ENCODE data around the gene C6orf132.
"Not testable (repeated sequence)": the region's sequence is repeated elsewhere in the genome, so short reads cannot be mapped to it uniquely, and the experiment has no call there.

The C6orf132 gene

GRCh38 chr6:42142118-42142835 lies at the start of gene C6orf132:
Gene C6orf132 (minus strand): TSS chr6:42142620. CDS start chr6:42142444, 176 bp downstream.
- DNase-seq = no peak

- DNase-seq = no peak
Measured at GRCh38 chr6:42190554-42191183, 48.2 kb upstream of the C6orf132 start.

GRCh38 chr6:42188406-42188805 lies 46.0 kb upstream of the C6orf132 start:
- no peak for DNase-seq

GRCh38 chr6:42185597-42185996 lies 43.2 kb upstream of the C6orf132 start:
- DNase-seq = no peak

- no peak for DNase-seq
Measured at GRCh38 chr6:42184475-42184874, 42.1 kb upstream of the C6orf132 start.

GRCh38 chr6:42182101-42182500 lies 39.7 kb upstream of the C6orf132 start:
- DNase-seq = no peak

- DNase-seq = no peak
Measured at GRCh38 chr6:42179945-42180313, 37.5 kb upstream of the C6orf132 start.

- DNase-seq = no peak
Measured at GRCh38 chr6:42179261-42179944, 37.0 kb upstream of the C6orf132 start.

- DNase-seq = no peak
Measured at GRCh38 chr6:42177514-42178364, 35.3 kb upstream of the C6orf132 start.

- no peak for DNase-seq
Measured at GRCh38 chr6:42176981-42177380, 34.6 kb upstream of the C6orf132 start.

GRCh38 chr6:42175860-42176259 lies 33.4 kb upstream of the C6orf132 start:
- DNase-seq = peak; percentile 7

- DNase-seq = no peak
Measured at GRCh38 chr6:42173101-42173500, 30.7 kb upstream of the C6orf132 start, which contains the start of gene GUCA1A. Gene GUCA1A (plus strand): TSS chr6:42173364. CDS start chr6:42173614, 250 bp downstream.

- DNase-seq = no peak
Measured at GRCh38 chr6:42171813-42172581, 29.6 kb upstream of the C6orf132 start.

GRCh38 chr6:42169780-42170179 lies 27.4 kb upstream of the C6orf132 start:
- DNase-seq = not testable (repeated sequence)

GRCh38 chr6:42168650-42169049 lies 26.2 kb upstream of the C6orf132 start:
- DNase-seq = no peak

- DNase-seq = peak; percentile 79
Measured at GRCh38 chr6:42166444-42167141, 24.2 kb upstream of the C6orf132 start.

GRCh38 chr6:42165016-42165415 lies 22.6 kb upstream of the C6orf132 start:
- DNase-seq = no peak

- DNase-seq = no peak
Measured at GRCh38 chr6:42163981-42164380, 21.6 kb upstream of the C6orf132 start.

GRCh38 chr6:42162812-42163211 lies 20.4 kb upstream of the C6orf132 start:
- DNase-seq = no peak

GRCh38 chr6:42162384-42162783 lies 20.0 kb upstream of the C6orf132 start:
- no peak for DNase-seq

- DNase-seq = no peak
Measured at GRCh38 chr6:42159431-42160024, 17.1 kb upstream of the C6orf132 start.
